ENCODE measurements around the gene CAMSAP1. TPM values are rescaled to one million over a fixed set of nuclear protein-coding genes. Genes with fewer than 3 reads are reported as not detected.

The CAMSAP1 gene
- total RNA-seq, 2 experiments from 2014 or later: 30.4 to 33.0 TPM

DNA sequence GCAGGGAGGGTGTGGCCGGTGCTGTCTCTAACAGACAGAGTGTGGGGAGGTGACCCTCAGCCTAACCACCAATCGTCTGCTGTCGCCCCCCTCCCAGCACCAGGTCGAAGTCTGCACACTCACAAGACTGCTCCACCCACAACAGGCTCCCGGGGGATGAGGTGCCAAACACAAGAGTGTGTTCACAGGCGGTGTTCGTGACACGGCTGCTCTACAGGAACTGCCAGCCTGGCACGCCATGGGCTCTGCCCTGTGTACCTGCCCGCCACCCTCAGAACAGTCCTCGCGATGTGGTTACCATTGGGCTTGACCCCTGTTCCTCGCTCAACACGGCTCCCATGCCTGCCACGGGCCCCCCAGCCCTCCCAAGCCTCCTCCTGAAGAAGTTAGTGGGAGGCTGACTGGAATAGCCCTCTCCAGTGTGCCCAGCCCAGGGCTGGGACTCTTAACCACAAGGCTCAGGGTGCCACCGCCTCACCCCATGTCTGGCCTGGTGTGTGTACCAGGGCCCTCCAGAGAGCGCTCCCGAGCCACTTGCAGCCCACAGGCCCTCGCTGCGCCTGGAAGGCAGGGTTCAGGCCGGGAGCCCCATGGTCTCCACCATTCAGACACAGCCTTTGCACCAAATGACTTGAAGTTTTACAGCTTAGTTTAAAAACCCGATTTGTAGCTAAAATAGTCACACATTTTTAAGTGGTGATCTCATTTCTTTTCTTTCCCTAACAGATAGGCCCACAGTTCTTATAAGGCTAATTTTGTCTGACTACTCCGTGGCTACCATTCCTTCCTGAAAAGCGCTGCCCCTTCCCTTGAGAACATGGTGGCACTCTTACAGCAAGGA lies 102.5 kb downstream of the CAMSAP1 start:
- Histone ChIP-seq H3K36me3 (ENCODE audit: insufficient read depth, low read length) (no peaks in the 10 kb centered on the region), H3K79me2 (ENCODE audit: insufficient read depth, low read depth, low read length) (no peaks in the 10 kb centered on the region), H3K9me2 (ENCODE audit: insufficient read depth, low read length) (no peaks in the 10 kb centered on the region), H3K4me3 (ENCODE audit: low read depth, low read length, poor library complexity, severe bottlenecking) (no peak overlapping the region), H3K4me1 (ENCODE audit: insufficient read depth, low read length, poor library complexity, severe bottlenecking) (no peaks in the 10 kb centered on the region), H3K9me3 (ENCODE audit: low read length) (no peaks in the 10 kb centered on the region), H2AFZ (ENCODE audit: low read length) (no peak overlapping the region), H3K27ac (ENCODE audit: low read depth, low read length, poor library complexity, severe bottlenecking) (no peak overlapping the region), H3K4me2 (ENCODE audit: low read length) (no peak overlapping the region), H4K20me1 (ENCODE audit: insufficient read depth, low read length) (no peaks in the 10 kb centered on the region)
- peak; percentile 4 for DNase-seq (ENCODE audit: low spot score)
- TF ChIP-seq CTCF (conservative IDR thresholded peaks at IDR 0.05; ENCODE audit: low read length) (0 out of 2 replicates have a peak, but pooled peaks have one; percentile 24), EZH2phosphoT487 (IDR thresholded peaks at IDR 0.05; ENCODE audit: borderline replicate concordance, low read depth, low read length) (no peak)
- ChIA-PET CTCF (ENCODE audit: unreplicated experiment) (no interaction called here), POLR2A (no interaction called here)
- no TSS peak for BruUV-seq (replicated peaks)
- intact Hi-C loops (cut with micrococcal nuclease; ENCODE audit: unreplicated experiment): no loop called here

GRCh38 chr9:135803441-135803840 lies 103.9 kb downstream of the CAMSAP1 start:
- H3K27ac ChIP-seq (ENCODE audit: low read depth, low read length, poor library complexity, severe bottlenecking): no peak overlapping the region

More at GRCh38 chr9:135803441-135803840, 103.9 kb downstream of the CAMSAP1 start:
- Histone ChIP-seq H3K4me2 (ENCODE audit: low read length) (no peak overlapping the region), H3K4me3 (ENCODE audit: low read depth, low read length, poor library complexity, severe bottlenecking) (no peak overlapping the region), H4K20me1 (ENCODE audit: insufficient read depth, low read length) (no peaks in the 10 kb centered on the region), H3K4me1 (ENCODE audit: insufficient read depth, low read length, poor library complexity, severe bottlenecking) (no peaks in the 10 kb centered on the region), H3K9me3 (ENCODE audit: low read length) (no peaks in the 10 kb centered on the region), H3K9me2 (ENCODE audit: insufficient read depth, low read length) (no peaks in the 10 kb centered on the region), H2AFZ (ENCODE audit: low read length) (no peak overlapping the region), H3K36me3 (ENCODE audit: insufficient read depth, low read length) (no peaks in the 10 kb centered on the region), H3K79me2 (ENCODE audit: insufficient read depth, low read depth, low read length) (no peaks in the 10 kb centered on the region)
- TF ChIP-seq EZH2phosphoT487 (IDR thresholded peaks at IDR 0.05; ENCODE audit: borderline replicate concordance, low read depth, low read length) (no peak), CTCF (conservative IDR thresholded peaks at IDR 0.05; ENCODE audit: low read length) (no peak)
- BruUV-seq (replicated peaks): no TSS peak
- ChIA-PET CTCF (ENCODE audit: unreplicated experiment) (no interaction called here), POLR2A (no interaction called here)
- intact Hi-C loops (cut with micrococcal nuclease; ENCODE audit: unreplicated experiment): no loop called here
- DNase-seq (ENCODE audit: low spot score): no peak

All from OCI-LY7 (cell line).